ENCODE results near the gene ZMAT5. TPM values are rescaled to one million over a fixed set of nuclear protein-coding genes. Genes with fewer than 3 reads are reported as not detected.
A peak's percentile ranks its signal among the peaks of the same experiment; 100 is the strongest.

The ZMAT5 gene
- total and polyA plus RNA-seq, 2 of the 13 experiments (the other 11 are each of a cell fraction or from before 2014, with no cell fraction given) = 20.7 to 27.8 TPM

DNA sequence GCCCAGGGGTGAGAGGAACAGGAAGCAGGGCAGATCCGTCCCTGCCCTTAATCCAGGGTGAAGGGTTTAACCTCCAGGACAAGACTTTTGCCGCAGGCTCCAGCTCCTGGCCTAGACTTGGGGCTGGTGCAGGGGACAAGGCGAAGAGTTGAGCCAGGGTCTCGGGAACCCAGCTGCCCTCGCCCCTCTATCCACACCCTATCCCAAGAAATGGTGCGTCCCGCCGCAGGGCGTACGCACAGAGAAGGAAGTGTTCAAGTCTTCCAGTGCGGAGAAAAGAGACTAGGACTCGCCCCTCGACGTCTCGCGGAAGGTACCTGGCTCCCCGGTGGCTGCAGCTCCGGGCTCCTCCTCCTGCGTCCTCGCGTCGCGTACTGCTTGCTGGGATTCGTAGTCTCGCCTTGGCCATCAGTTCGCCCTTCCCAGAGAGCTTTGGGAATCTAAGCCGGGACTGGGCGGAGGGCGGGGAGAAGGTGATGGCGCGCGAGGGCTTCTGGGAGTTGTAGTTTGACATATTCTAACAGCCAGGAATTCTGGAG, at the start of gene ZMAT5 (continued):
- TF ChIP-seq, protein P1, sequence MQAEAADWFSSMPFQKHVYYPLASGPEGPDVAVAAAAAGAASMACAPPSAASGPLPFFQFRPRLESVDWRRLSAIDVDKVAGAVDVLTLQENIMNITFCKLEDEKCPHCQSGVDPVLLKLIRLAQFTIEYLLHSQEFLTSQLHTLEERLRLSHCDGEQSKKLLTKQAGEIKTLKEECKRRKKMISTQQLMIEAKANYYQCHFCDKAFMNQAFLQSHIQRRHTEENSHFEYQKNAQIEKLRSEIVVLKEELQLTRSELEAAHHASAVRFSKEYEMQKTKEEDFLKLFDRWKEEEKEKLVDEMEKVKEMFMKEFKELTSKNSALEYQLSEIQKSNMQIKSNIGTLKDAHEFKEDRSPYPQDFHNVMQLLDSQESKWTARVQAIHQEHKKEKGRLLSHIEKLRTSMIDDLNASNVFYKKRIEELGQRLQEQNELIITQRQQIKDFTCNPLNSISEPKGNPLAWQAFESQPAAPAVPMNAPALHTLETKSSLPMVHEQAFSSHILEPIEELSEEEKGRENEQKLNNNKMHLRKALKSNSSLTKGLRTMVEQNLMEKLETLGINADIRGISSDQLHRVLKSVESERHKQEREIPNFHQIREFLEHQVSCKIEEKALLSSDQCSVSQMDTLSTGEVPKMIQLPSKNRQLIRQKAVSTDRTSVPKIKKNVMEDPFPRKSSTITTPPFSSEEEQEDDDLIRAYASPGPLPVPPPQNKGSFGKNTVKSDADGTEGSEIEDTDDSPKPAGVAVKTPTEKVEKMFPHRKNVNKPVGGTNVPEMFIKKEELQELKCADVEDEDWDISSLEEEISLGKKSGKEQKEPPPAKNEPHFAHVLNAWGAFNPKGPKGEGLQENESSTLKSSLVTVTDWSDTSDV (CRISPR knock-in tag; IDR thresholded peaks at IDR 0.05) = no peak
- TF ChIP-seq ZSCAN22 (CRISPR knock-in tag; IDR thresholded peaks at IDR 0.05) (no peak), ZSCAN21 (CRISPR knock-in tag; IDR thresholded peaks at IDR 0.05; ENCODE audit: borderline replicate concordance) (peak; percentile 87), PHF5A (CRISPR knock-in tag; IDR thresholded peaks at IDR 0.05; ENCODE audit: low read depth, unreplicated experiment) (no peak), AKAP8 (CRISPR knock-in tag; IDR thresholded peaks at IDR 0.05) (no peak), FOSL2 (CRISPR knock-in tag; IDR thresholded peaks at IDR 0.05) (peak; percentile 6; the same call in 1 of the 2 replicates), ZNF552 (CRISPR knock-in tag; IDR thresholded peaks at IDR 0.05; ENCODE audit: borderline replicate concordance) (no peak), CBX1 (IDR thresholded peaks at IDR 0.05; ENCODE audit: low read depth) (no peak), ZNF430 (CRISPR knock-in tag; IDR thresholded peaks at IDR 0.05) (0 out of 2 replicates have a peak, but pooled peaks have one; percentile 25), KDM6A (CRISPR knock-in tag; IDR thresholded peaks at IDR 0.05; ENCODE audit: low read depth) (0 out of 2 replicates have a peak, but pooled peaks have one; percentile 7), BCL6 (CRISPR knock-in tag; IDR thresholded peaks at IDR 0.05) (no peak), MYNN (CRISPR knock-in tag; IDR thresholded peaks at IDR 0.05; ENCODE audit: low read depth) (peak; percentile 63; the same call in 1 of the 2 replicates), HOXA5 (CRISPR knock-in tag; IDR thresholded peaks at IDR 0.05) (peak; percentile 6; the same call in 1 of the 2 replicates), EZH2 (conservative IDR thresholded peaks at IDR 0.05; ENCODE audit: low read depth, low read length) (no peak), ZNF329 (CRISPR knock-in tag; IDR thresholded peaks at IDR 0.05; ENCODE audit: low read depth) (no peak), KAT7 (CRISPR knock-in tag; IDR thresholded peaks at IDR 0.05; ENCODE audit: borderline replicate concordance) (0 out of 2 replicates have a peak, but pooled peaks have one; percentile 39), ZMYM2 (CRISPR knock-in tag; IDR thresholded peaks at IDR 0.05) (no peak), ZNF577 (CRISPR knock-in tag; IDR thresholded peaks at IDR 0.05; ENCODE audit: borderline replicate concordance, low read depth) (no peak), ZBTB20 (CRISPR knock-in tag; IDR thresholded peaks at IDR 0.05; ENCODE audit: borderline replicate concordance, low read depth) (0 out of 2 replicates have a peak, but pooled peaks have one; percentile 40), NFATC3 (CRISPR knock-in tag; IDR thresholded peaks at IDR 0.05) (no peak)
- TF ChIP-seq, protein P2, sequence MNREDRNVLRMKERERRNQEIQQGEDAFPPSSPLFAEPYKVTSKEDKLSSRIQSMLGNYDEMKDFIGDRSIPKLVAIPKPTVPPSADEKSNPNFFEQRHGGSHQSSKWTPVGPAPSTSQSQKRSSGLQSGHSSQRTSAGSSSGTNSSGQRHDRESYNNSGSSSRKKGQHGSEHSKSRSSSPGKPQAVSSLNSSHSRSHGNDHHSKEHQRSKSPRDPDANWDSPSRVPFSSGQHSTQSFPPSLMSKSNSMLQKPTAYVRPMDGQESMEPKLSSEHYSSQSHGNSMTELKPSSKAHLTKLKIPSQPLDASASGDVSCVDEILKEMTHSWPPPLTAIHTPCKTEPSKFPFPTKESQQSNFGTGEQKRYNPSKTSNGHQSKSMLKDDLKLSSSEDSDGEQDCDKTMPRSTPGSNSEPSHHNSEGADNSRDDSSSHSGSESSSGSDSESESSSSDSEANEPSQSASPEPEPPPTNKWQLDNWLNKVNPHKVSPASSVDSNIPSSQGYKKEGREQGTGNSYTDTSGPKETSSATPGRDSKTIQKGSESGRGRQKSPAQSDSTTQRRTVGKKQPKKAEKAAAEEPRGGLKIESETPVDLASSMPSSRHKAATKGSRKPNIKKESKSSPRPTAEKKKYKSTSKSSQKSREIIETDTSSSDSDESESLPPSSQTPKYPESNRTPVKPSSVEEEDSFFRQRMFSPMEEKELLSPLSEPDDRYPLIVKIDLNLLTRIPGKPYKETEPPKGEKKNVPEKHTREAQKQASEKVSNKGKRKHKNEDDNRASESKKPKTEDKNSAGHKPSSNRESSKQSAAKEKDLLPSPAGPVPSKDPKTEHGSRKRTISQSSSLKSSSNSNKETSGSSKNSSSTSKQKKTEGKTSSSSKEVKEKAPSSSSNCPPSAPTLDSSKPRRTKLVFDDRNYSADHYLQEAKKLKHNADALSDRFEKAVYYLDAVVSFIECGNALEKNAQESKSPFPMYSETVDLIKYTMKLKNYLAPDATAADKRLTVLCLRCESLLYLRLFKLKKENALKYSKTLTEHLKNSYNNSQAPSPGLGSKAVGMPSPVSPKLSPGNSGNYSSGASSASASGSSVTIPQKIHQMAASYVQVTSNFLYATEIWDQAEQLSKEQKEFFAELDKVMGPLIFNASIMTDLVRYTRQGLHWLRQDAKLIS (CRISPR knock-in tag; IDR thresholded peaks at IDR 0.05) = 0 out of 2 replicates have a peak, but pooled peaks have one; percentile 70
- TF ChIP-seq, protein P3, sequence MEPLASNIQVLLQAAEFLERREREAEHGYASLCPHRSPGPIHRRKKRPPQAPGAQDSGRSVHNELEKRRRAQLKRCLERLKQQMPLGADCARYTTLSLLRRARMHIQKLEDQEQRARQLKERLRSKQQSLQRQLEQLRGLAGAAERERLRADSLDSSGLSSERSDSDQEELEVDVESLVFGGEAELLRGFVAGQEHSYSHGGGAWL (CRISPR knock-in tag; IDR thresholded peaks at IDR 0.05) = 0 out of 2 replicates have a peak, but pooled peaks have one; percentile 55
- TF ChIP-seq, protein P4, sequence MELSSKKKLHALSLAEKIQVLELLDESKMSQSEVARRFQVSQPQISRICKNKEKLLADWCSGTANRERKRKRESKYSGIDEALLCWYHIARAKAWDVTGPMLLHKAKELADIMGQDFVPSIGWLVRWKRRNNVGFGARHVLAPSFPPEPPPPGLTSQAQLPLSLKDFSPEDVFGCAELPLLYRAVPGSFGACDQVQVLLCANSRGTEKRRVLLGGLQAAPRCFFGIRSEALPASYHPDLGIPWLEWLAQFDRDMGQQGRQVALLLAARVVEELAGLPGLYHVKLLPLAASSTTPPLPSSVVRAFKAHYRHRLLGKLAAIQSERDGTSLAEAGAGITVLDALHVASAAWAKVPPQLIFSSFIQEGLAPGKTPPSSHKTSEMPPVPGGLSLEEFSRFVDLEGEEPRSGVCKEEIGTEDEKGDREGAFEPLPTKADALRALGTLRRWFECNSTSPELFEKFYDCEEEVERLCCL (CRISPR knock-in tag; IDR thresholded peaks at IDR 0.05; ENCODE audit: borderline replicate concordance) = no peak
